Measurements from ENCODE around the gene NUMBL. TPM values are rescaled to one million over a fixed set of nuclear protein-coding genes. Genes with fewer than 3 reads are reported as not detected.

Gene NUMBL
- polyA plus RNA-seq, 1 donor from 2014 or later, result 20.5 TPM

GRCh38 chr19:40622773-40623075, 67.7 kb downstream of the NUMBL start:
- Histone ChIP-seq H3K9me3 (ENCODE audit: low read length) (no peaks in the 10 kb centered on the region), H3K36me3 (ENCODE audit: insufficient read depth, low read length) (no peaks in the 10 kb centered on the region), H2AFZ (ENCODE audit: low read depth, low read length) (no peak overlapping the region), H3K79me2 (replicated peaks; ENCODE audit: insufficient read depth, low read length) (no peaks in the 10 kb centered on the region), H3K9ac (ENCODE audit: low read length) (no peak overlapping the region), H3K27me3 (ENCODE audit: insufficient read depth, low read depth, low read length) (no peaks in the 10 kb centered on the region), H4K20me1 (ENCODE audit: insufficient read depth) (no peaks in the 10 kb centered on the region), H3K9me2 (ENCODE audit: insufficient read depth, low read length) (no peaks in the 10 kb centered on the region), H3F3A (ENCODE audit: insufficient read depth, low read length, poor library complexity, severe bottlenecking) (no peaks in the 10 kb centered on the region), H3K4me3 (ENCODE audit: low read length) (no peak overlapping the region), H3K4me2 (ENCODE audit: low read length) (no peak overlapping the region), H3K27ac (ENCODE audit: low read length) (no peak overlapping the region)
- TF ChIP-seq REST (IDR thresholded peaks at IDR 0.05; ENCODE audit: borderline replicate concordance), result no peak
- TF ChIP-seq CTCF (IDR thresholded peaks at IDR 0.05; ENCODE audit: poor library complexity, severe bottlenecking), result no peak
- TF ChIP-seq TAF1 (IDR thresholded peaks at IDR 0.05; ENCODE audit: low read depth), result no peak
- TF ChIP-seq MXI1 (conservative IDR thresholded peaks at IDR 0.05; ENCODE audit: poor library complexity, severe bottlenecking), result no peak
- no peak for TF ChIP-seq EP300 (conservative IDR thresholded peaks at IDR 0.05; ENCODE audit: poor library complexity, severe bottlenecking)
- TF ChIP-seq POLR2AphosphoS5 (IDR thresholded peaks at IDR 0.05), result no peak
- no peak for TF ChIP-seq RAD21 (conservative IDR thresholded peaks at IDR 0.05)
- no peak for TF ChIP-seq SMC3 (conservative IDR thresholded peaks at IDR 0.05; ENCODE audit: poor library complexity)
- no peak for TF ChIP-seq EZH2 (IDR thresholded peaks at IDR 0.05; ENCODE audit: borderline replicate concordance, insufficient read depth, low read length, poor library complexity, severe bottlenecking)

GRCh38 chr19:40621966-40622772, 68.3 kb downstream of the NUMBL start:
- no peaks in the 10 kb centered on the region for H3F3A ChIP-seq (ENCODE audit: insufficient read depth, low read length, poor library complexity, severe bottlenecking)
- no peaks in the 10 kb centered on the region for H4K20me1 ChIP-seq (ENCODE audit: insufficient read depth)
- H3K79me2 ChIP-seq (replicated peaks; ENCODE audit: insufficient read depth, low read length), result no peaks in the 10 kb centered on the region
- no peaks in the 10 kb centered on the region for H3K27me3 ChIP-seq (ENCODE audit: insufficient read depth, low read depth, low read length)
- H3K36me3 ChIP-seq (ENCODE audit: insufficient read depth, low read length), result no peaks in the 10 kb centered on the region
- H3K9me3 ChIP-seq (ENCODE audit: low read length), result no peaks in the 10 kb centered on the region
- H3K9me2 ChIP-seq (ENCODE audit: insufficient read depth, low read length), result no peaks in the 10 kb centered on the region
- no peak overlapping the region for H2AFZ ChIP-seq (ENCODE audit: low read depth, low read length)
- TF ChIP-seq SMC3 (conservative IDR thresholded peaks at IDR 0.05; ENCODE audit: poor library complexity) (no peak), EP300 (conservative IDR thresholded peaks at IDR 0.05; ENCODE audit: poor library complexity, severe bottlenecking) (no peak), POLR2AphosphoS5 (IDR thresholded peaks at IDR 0.05) (no peak), CTCF (IDR thresholded peaks at IDR 0.05; ENCODE audit: poor library complexity, severe bottlenecking) (no peak), REST (IDR thresholded peaks at IDR 0.05; ENCODE audit: borderline replicate concordance) (no peak), RAD21 (conservative IDR thresholded peaks at IDR 0.05) (no peak), TAF1 (IDR thresholded peaks at IDR 0.05; ENCODE audit: low read depth) (no peak), MXI1 (conservative IDR thresholded peaks at IDR 0.05; ENCODE audit: poor library complexity, severe bottlenecking) (no peak), EZH2 (IDR thresholded peaks at IDR 0.05; ENCODE audit: borderline replicate concordance, insufficient read depth, low read length, poor library complexity, severe bottlenecking) (no peak)
- H3K4me3 ChIP-seq (ENCODE audit: low read length), result no peak overlapping the region
- no peak overlapping the region for H3K9ac ChIP-seq (ENCODE audit: low read length)
- H3K4me2 ChIP-seq (ENCODE audit: low read length), result no peak overlapping the region
- H3K27ac ChIP-seq (ENCODE audit: low read length), result no peak overlapping the region

Data from neural cell (in vitro differentiated cells).